Measurements from ENCODE around the gene ZNF669. TPM values are rescaled to one million over a fixed set of nuclear protein-coding genes. Genes with fewer than 3 reads are reported as not detected.

ZNF669 gene
- total RNA-seq, 1 donor from 2014 or later, result 9.2 TPM

GRCh38 chr1:247111700-247112478 is 7.7 kb upstream of the ZNF669 start:
- intact Hi-C loops (cut with micrococcal nuclease), result no loop called here

- intact Hi-C loops (cut with micrococcal nuclease), result no loop called here
Measured at GRCh38 chr1:247111259-247111699, 7.1 kb upstream of the ZNF669 start.

GRCh38 chr1:247110627-247111258 is 6.6 kb upstream of the ZNF669 start:
- intact Hi-C loops (cut with micrococcal nuclease), result no loop called here

GRCh38 chr1:247107694-247108093 is 3.5 kb upstream of the ZNF669 start:
- intact Hi-C loops (cut with micrococcal nuclease), result loop anchor here (10.0 kb wide), 1 partner anchor 227 kb away; the partner anchor contains the start of gene ZNF496

- intact Hi-C loops (cut with micrococcal nuclease), result loop anchor here (10.0 kb wide), 1 partner anchor 229 kb away; the partner anchor contains the start of gene ZNF496
Measured at GRCh38 chr1:247105966-247106365, 1.8 kb upstream of the ZNF669 start.

GRCh38 chr1:247104965-247105364 is 809 bp upstream of the ZNF669 start:
- intact Hi-C loops (cut with micrococcal nuclease), result loop anchor here (1.0 to 10.0 kb wide), 5 partner anchors 27 to 1722 kb away; partner anchors contain the start of genes SH3BP5L, ZNF496 and ZNF670

- intact Hi-C loops (cut with micrococcal nuclease), result loop anchor here (5.0 to 10.0 kb wide), 2 partner anchors 232 to 1725 kb away; partner anchors contain the start of genes SH3BP5L and ZNF496
Measured at GRCh38 chr1:247102381-247102780, 1.8 kb downstream of the ZNF669 start.

GRCh38 chr1:247100676-247101279 is 3.4 kb downstream of the ZNF669 start:
- intact Hi-C loops (cut with micrococcal nuclease), result loop anchor here (5.0 to 10.0 kb wide), 2 partner anchors 234 to 1727 kb away; partner anchors contain the start of genes SH3BP5L and ZNF496

GRCh38 chr1:247096958-247097357 is 7.2 kb downstream of the ZNF669 start:
- intact Hi-C loops (cut with micrococcal nuclease), result no loop called here

- intact Hi-C loops (cut with micrococcal nuclease), result no loop called here
Measured at GRCh38 chr1:247096544-247096943, 7.6 kb downstream of the ZNF669 start.

- intact Hi-C loops (cut with micrococcal nuclease), result no loop called here
Measured at GRCh38 chr1:247096112-247096511, 8.0 kb downstream of the ZNF669 start.

- intact Hi-C loops (cut with micrococcal nuclease), result no loop called here
Measured at GRCh38 chr1:247090455-247090854, 13.7 kb downstream of the ZNF669 start.

- intact Hi-C loops (cut with micrococcal nuclease), result no loop called here
Measured at GRCh38 chr1:247089616-247090375, 14.4 kb downstream of the ZNF669 start.

- intact Hi-C loops (cut with micrococcal nuclease), result no loop called here
Measured at GRCh38 chr1:247088967-247089366, 15.2 kb downstream of the ZNF669 start.

GRCh38 chr1:247087256-247087655 is 16.9 kb downstream of the ZNF669 start:
- intact Hi-C loops (cut with micrococcal nuclease), result no loop called here

- intact Hi-C loops (cut with micrococcal nuclease), result no loop called here
Measured at GRCh38 chr1:247085310-247085709, 18.8 kb downstream of the ZNF669 start.

- intact Hi-C loops (cut with micrococcal nuclease), result no loop called here
Measured at GRCh38 chr1:247084771-247085170, 19.4 kb downstream of the ZNF669 start.

GRCh38 chr1:247079141-247079874 is 24.8 kb downstream of the ZNF669 start:
- intact Hi-C loops (cut with micrococcal nuclease), result loop anchor here (5.0 to 10.0 kb wide), 2 partner anchors 133 to 385 kb away; no protein-coding TSS in a partner anchor

- intact Hi-C loops (cut with micrococcal nuclease), result loop anchor here (1.0 to 10.0 kb wide), 6 partner anchors 26 to 384 kb away; partner anchors contain the start of genes AHCTF1, ZNF496 and ZNF669
Measured at GRCh38 chr1:247078258-247079140, 25.7 kb downstream of the ZNF669 start, which contains the start of gene ZNF670. Gene ZNF670 (minus strand): TSS chr1:247078811. CDS start chr1:247078596, 215 bp downstream.
